HL-60/S4 treated with phorbol 12-myristate 13-acetate at 8.2 ng/mL for 4 days and 3 days (cell line): ENCODE data around the gene TBPL1.
"Not testable (repeated sequence)": the region's sequence is repeated elsewhere in the genome, so short reads cannot be mapped to it uniquely, and the experiment has no call there.

ENCODE experiments used
- in situ Hi-C: fragments of 300-500 bp; cut with MboI; formaldehyde crosslinking; loops from 2 replicates; pipeline ENCODE4 v1.15.0; 2022; ENCODE audit warnings: low sequenced_read_pairs

Gene TBPL1

GRCh38 chr6:133951881-133952814 is 876 bp upstream of the TBPL1 start:
- in situ Hi-C loops = no loop called here

GRCh38 chr6:133953634-133954415 is 801 bp downstream of the TBPL1 start:
- in situ Hi-C loops = no loop called here

- in situ Hi-C loops = no loop called here
These were observed 1.9 kb downstream of the TBPL1 start for GRCh38 chr6:133954657-133955576.

GRCh38 chr6:133955582-133956415 is 2.8 kb downstream of the TBPL1 start:
- in situ Hi-C loops = no loop called here

GRCh38 chr6:133956416-133957049 is 3.5 kb downstream of the TBPL1 start:
- in situ Hi-C loops = no loop called here

GRCh38 chr6:133957227-133957626 is 4.2 kb downstream of the TBPL1 start:
- in situ Hi-C loops = no loop called here

- in situ Hi-C loops = no loop called here
These were observed 4.8 kb downstream of the TBPL1 start for GRCh38 chr6:133957780-133958242.

- in situ Hi-C loops = no loop called here
These were observed 5.8 kb downstream of the TBPL1 start for GRCh38 chr6:133958791-133959190.

- in situ Hi-C loops = no loop called here
These were observed 6.8 kb downstream of the TBPL1 start for GRCh38 chr6:133959667-133960368.

- in situ Hi-C loops = no loop called here
These were observed 8.8 kb downstream of the TBPL1 start for GRCh38 chr6:133961831-133962230.

GRCh38 chr6:133964052-133964451 is 11.0 kb downstream of the TBPL1 start:
- in situ Hi-C loops = no loop called here

- in situ Hi-C loops = no loop called here
These were observed 11.7 kb downstream of the TBPL1 start for GRCh38 chr6:133964702-133965101.

GRCh38 chr6:133965817-133966360 is 12.9 kb downstream of the TBPL1 start:
- in situ Hi-C loops = no loop called here

GRCh38 chr6:133966654-133967329 is 13.8 kb downstream of the TBPL1 start:
- in situ Hi-C loops = no loop called here

- in situ Hi-C loops = no loop called here
These were observed 14.3 kb downstream of the TBPL1 start for GRCh38 chr6:133967347-133967746.

- in situ Hi-C loops = not testable (repeated sequence)
These were observed 14.8 kb downstream of the TBPL1 start for GRCh38 chr6:133967835-133968234.

- in situ Hi-C loops = no loop called here
These were observed 16.4 kb downstream of the TBPL1 start for GRCh38 chr6:133969285-133969920.
